Keratinocyte (primary cell): ENCODE measurements around the gene PPFIA3. TPM values are rescaled to one million over a fixed set of nuclear protein-coding genes. Genes with fewer than 3 reads are reported as not detected.
A peak's percentile ranks its signal among the peaks of the same experiment; 100 is the strongest.

Experiments used
- DNase-seq: peaks from one replicate; pipeline ENCODE4 v3.0.0-alpha.2; 2011; ENCODE audit warnings: low read depth, missing footprints, low spot score
- FAIRE-seq: peaks from 2 replicates; lab custom pipeline; 2011; peaks lifted over from hg19 to GRCh38; lab: Jason Lieb, UNC
- H2AFZ ChIP-seq: 2 replicates; pipeline ENCODE4 v1.6.0; 2012; ENCODE audit warnings: low read length, control low read depth, inconsistent platforms; ENCODE audit not compliant: control insufficient read depth
- H3K27ac ChIP-seq: 2 replicates; pipeline ENCODE4 v1.5.1; 2011; ENCODE audit warnings: low read length; ENCODE audit not compliant: control insufficient read depth, insufficient read depth
- H3K27me3 ChIP-seq: 3 replicates; pipeline ENCODE4 v1.6.0; 2011; ENCODE audit warnings: low read length; ENCODE audit not compliant: control insufficient read depth, insufficient read depth; ENCODE audit errors: extremely low read depth
- H3K36me3 ChIP-seq, 2 experiments: 2 replicates in 1 of 2; 3 replicates in 1 of 2; pipeline ENCODE4 v1.5.1; 2011; ENCODE audit warnings: low read length in 2 of 2, mild to moderate bottlenecking in 1 of 2; ENCODE audit not compliant: control insufficient read depth in 2 of 2, insufficient read depth in 2 of 2; ENCODE audit errors: extremely low read depth in 1 of 2
- H3K4me1 ChIP-seq: 3 replicates; pipeline ENCODE4 v1.5.1; 2011; ENCODE audit warnings: low read length; ENCODE audit not compliant: control insufficient read depth, insufficient read depth; ENCODE audit errors: extremely low read depth
- H3K4me2 ChIP-seq: 3 replicates; pipeline ENCODE4 v1.6.0; 2011; ENCODE audit warnings: low read depth, low read length; ENCODE audit not compliant: control insufficient read depth, insufficient read depth; ENCODE audit errors: extremely low read depth
- H3K4me3 ChIP-seq, 3 experiments: fragments of 200-600 bp in 1 of 3; sonication (generic) in 1 of 3; 2 replicates in 2 of 3; 3 replicates in 1 of 3; pipeline ENCODE4 v1.5.1; 2011 to 2016; ENCODE audit warnings: low read length in 3 of 3, mild to moderate bottlenecking in 3 of 3, control low read depth in 2 of 3, inconsistent platforms in 1 of 3, low read depth in 1 of 3, mixed read lengths in 1 of 3, mixed run types in 1 of 3, moderate library complexity in 1 of 3; ENCODE audit not compliant: control insufficient read depth in 2 of 3, insufficient read depth in 2 of 3; ENCODE audit errors: extremely low read depth in 1 of 3
- H3K79me2 ChIP-seq: 2 replicates; pipeline ENCODE4 v1.6.0; 2012; ENCODE audit warnings: low read length; ENCODE audit not compliant: control insufficient read depth, insufficient read depth
- H3K9ac ChIP-seq: 3 replicates; pipeline ENCODE4 v1.6.0; 2011; ENCODE audit warnings: low read length; ENCODE audit not compliant: control insufficient read depth, insufficient read depth; ENCODE audit errors: extremely low read depth
- H3K9me1 ChIP-seq: 3 replicates; pipeline ENCODE4 v1.6.0; 2011; ENCODE audit warnings: low read length; ENCODE audit not compliant: control insufficient read depth, insufficient read depth; ENCODE audit errors: extremely low read depth
- H3K9me3 ChIP-seq: 2 replicates; pipeline ENCODE4 v1.5.1; 2012; ENCODE audit warnings: low read depth, low read length; ENCODE audit not compliant: control insufficient read depth
- H4K20me1 ChIP-seq: 3 replicates; pipeline ENCODE4 v1.6.0; 2011; ENCODE audit warnings: low read length; ENCODE audit not compliant: control insufficient read depth, insufficient read depth; ENCODE audit errors: extremely low read depth
- EZH2 ChIP-seq: IDR thresholded peaks from one replicate; pipeline ENCODE4 v1.6.1; 2012; ENCODE audit warnings: inconsistent platforms, mild to moderate bottlenecking, low read length, moderate library complexity
- dilution Hi-C: fragments of 300-500 bp; cut with MboI; formaldehyde crosslinking; loops from one replicate; pipeline ENCODE4 v1.7.0; 2020; ENCODE audit warnings: low sequenced_read_pairs; ENCODE audit not compliant: extremely low pct_ligation_motif_present
- polyA plus RNA-seq, 5 experiments: library from polyadenylated mRNA; depleted of rRNA in 3 of 5; stranded (reverse) in 3 of 5; stranded (forward) in 1 of 5; unstranded in 1 of 5; fragments of >200 nt; gene quantifications; 1 replicate in 1 of 5; 2 replicates in 3 of 5; 3 replicates in 1 of 5; pipeline versions ENCODE4 v1.2.1 to v1.2.3, GENCODE V29; 2011 to 2012; ENCODE audit warnings: missing spikeins in 2 of 5, low read depth in 1 of 5, low replicate concordance in 1 of 5
- TF ChIP-seq, protein P1 (sequence below), 3 experiments: IDR thresholded peaks in 1 of 3; conservative IDR thresholded peaks in 1 of 3; optimal IDR thresholded peaks in 1 of 3; 2 replicates in 2 of 3; 3 replicates in 1 of 3; pipeline versions ENCODE3 to v1.5.1; 2011; ENCODE audit warnings: low read length in 3 of 3, mild to moderate bottlenecking in 3 of 3, moderate library complexity in 2 of 3, control low read depth in 1 of 3, inconsistent platforms in 1 of 3; ENCODE audit not compliant: insufficient read depth in 2 of 3; ENCODE audit errors: extremely low read depth in 1 of 3

Gene PPFIA3
- polyA plus RNA-seq, 1 donor (not counting 4 experiments of a cell fraction or from before 2014, with no cell fraction given): 3.0 TPM

DNA sequence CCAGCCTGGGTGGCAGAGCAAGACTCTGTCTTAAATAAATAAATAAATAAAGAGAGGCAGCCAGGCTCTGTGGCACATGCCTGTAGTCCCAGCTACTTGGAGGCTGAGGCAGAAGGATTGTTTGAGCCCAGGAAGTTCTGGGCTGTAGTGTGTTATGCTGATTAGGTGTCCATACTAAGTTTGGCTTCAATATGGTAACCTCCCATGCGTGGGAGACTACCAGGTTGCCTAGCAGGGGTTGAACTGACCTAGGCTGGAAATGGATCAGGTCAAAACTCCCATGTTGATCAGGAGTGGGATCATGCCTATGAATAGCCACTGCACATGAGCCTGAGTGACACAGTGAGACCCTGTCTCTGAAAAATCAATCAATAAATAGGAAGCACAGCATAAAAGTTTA, 38.1 kb upstream of the PPFIA3 start:
- no peaks in the 10 kb centered on the region for H3K36me3 ChIP-seq
- H3K27ac ChIP-seq: no peak overlapping the region
- dilution Hi-C loops: no loop called here
- no peaks in the 10 kb centered on the region for H3K9me1 ChIP-seq
- no peaks in the 10 kb centered on the region for H3K9me3 ChIP-seq
- H3K27me3 ChIP-seq: no peaks in the 10 kb centered on the region
- no peaks in the 10 kb centered on the region for H4K20me1 ChIP-seq
- H3K4me1 ChIP-seq: peaks cover 4% of the 10 kb centered on the region
- H3K9ac ChIP-seq: no peak overlapping the region
- DNase-seq (no peak), FAIRE-seq (no peak)
- no peak overlapping the region for H2AFZ ChIP-seq
- TF ChIP-seq, protein P1, sequence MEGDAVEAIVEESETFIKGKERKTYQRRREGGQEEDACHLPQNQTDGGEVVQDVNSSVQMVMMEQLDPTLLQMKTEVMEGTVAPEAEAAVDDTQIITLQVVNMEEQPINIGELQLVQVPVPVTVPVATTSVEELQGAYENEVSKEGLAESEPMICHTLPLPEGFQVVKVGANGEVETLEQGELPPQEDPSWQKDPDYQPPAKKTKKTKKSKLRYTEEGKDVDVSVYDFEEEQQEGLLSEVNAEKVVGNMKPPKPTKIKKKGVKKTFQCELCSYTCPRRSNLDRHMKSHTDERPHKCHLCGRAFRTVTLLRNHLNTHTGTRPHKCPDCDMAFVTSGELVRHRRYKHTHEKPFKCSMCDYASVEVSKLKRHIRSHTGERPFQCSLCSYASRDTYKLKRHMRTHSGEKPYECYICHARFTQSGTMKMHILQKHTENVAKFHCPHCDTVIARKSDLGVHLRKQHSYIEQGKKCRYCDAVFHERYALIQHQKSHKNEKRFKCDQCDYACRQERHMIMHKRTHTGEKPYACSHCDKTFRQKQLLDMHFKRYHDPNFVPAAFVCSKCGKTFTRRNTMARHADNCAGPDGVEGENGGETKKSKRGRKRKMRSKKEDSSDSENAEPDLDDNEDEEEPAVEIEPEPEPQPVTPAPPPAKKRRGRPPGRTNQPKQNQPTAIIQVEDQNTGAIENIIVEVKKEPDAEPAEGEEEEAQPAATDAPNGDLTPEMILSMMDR (optimal IDR thresholded peaks at IDR 0.05 in 1 of 3, IDR thresholded peaks at IDR 0.05 in 1 of 3, conservative IDR thresholded peaks at IDR 0.05 in 1 of 3; ENCODE audit: extremely low read depth in 1 of 3, insufficient read depth in 2 of 3, low read length in 3 of 3): no peak
- no peak for TF ChIP-seq EZH2
- H3K4me3 ChIP-seq: no peak overlapping the region
- peaks cover 10% of the 10 kb centered on the region for H3K79me2 ChIP-seq
- H3K4me2 ChIP-seq: no peak overlapping the region

DNA sequence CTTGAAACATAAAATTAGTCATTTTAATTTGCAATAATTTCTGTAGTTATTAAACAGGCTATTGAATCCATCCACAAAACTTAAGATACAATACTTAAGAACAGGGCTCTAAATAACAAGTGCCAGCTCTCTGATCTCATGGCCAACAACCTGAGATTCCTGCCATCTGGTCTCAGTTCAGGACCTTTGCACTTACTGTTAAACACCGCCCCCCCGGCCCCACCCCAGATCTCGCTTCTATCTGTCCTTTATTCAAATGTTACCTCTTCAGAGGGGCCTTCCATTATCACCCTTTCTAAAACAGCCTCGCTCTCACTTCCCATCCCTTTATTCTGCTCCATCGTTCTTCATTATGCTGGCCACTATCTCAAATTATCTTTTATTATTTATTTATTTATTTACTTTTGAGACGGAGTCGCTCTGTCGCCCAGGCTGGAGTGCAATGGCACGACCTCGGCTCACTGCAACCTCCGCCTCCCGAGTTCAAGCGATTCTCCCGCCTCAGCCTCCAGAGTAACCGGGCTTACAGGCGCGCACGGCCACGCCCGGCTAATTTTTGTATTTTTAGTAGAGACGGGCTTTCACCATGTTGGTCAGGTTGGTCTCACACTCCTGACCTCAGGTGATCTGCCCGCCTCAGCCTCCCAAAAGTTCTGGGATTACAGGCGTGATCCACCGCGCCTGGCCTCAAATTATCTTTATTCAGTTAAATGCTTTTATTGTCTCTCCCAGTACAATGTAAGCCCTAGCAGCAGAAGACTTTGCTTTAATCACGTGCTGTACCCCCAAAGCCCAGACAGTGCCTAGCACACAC, 34.9 kb upstream of the PPFIA3 start:
- H3K79me2 ChIP-seq: peaks cover 39% of the 10 kb centered on the region
- peaks cover 7 to 15% of the 10 kb centered on the region in 2 experiments for H3K36me3 ChIP-seq
- no peaks in the 10 kb centered on the region for H3K9me1 ChIP-seq
- DNase-seq (no peak), FAIRE-seq (no peak)
- peaks cover 16% of the 10 kb centered on the region for H3K4me1 ChIP-seq
- H4K20me1 ChIP-seq: peaks cover 16% of the 10 kb centered on the region
- TF ChIP-seq EZH2: no peak
- TF ChIP-seq, protein P1 (optimal IDR thresholded peaks at IDR 0.05 in 1 of 3, IDR thresholded peaks at IDR 0.05 in 1 of 3, conservative IDR thresholded peaks at IDR 0.05 in 1 of 3; ENCODE audit: extremely low read depth in 1 of 3, insufficient read depth in 2 of 3, low read length in 3 of 3): no peak
- H3K4me3 ChIP-seq: peak overlapping the region; percentile 24 to 88 (median 75)
- peak overlapping the region; percentile 91 for H3K9ac ChIP-seq
- H3K27me3 ChIP-seq: no peaks in the 10 kb centered on the region
- peak overlapping the region; percentile 79 for H2AFZ ChIP-seq
- no peaks in the 10 kb centered on the region for H3K9me3 ChIP-seq
- peak overlapping the region; percentile 83 for H3K27ac ChIP-seq
- dilution Hi-C loops: no loop called here
- peak overlapping the region; percentile 79 for H3K4me2 ChIP-seq
